ENCODE results near the gene COQ9.

DNA sequence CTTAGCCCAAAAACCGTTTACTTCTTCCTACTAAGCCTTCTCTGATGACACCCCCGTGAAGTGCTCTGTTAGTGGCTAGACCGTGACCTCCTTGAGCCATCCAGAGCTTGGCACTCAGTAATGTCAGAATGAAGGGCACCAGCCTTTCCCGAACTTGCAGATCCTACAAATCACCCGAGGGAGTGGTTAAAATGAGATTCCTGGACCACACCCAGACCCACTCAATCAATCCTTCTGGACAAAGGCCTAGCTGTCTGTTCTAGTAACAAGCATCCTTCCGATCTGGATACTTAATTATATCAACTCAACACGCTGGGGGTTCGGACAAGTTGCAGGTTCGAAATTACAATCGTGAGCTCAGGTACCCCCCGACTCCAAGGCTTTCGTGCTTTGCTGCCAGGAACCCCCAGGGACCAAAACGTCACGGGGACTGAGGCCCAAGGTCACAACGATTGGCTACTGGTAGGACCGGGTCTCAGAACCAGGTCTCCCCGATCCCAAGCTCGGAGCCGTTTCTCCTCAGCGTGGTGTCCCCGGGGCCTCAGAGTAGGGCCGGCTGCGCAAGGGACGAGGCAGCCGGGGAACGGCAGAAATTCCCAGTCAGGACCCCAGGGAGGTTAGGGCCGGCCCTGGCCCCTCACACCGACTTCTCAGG lies 621 bp upstream of the COQ9 start:
- TF ChIP-seq, protein P1, sequence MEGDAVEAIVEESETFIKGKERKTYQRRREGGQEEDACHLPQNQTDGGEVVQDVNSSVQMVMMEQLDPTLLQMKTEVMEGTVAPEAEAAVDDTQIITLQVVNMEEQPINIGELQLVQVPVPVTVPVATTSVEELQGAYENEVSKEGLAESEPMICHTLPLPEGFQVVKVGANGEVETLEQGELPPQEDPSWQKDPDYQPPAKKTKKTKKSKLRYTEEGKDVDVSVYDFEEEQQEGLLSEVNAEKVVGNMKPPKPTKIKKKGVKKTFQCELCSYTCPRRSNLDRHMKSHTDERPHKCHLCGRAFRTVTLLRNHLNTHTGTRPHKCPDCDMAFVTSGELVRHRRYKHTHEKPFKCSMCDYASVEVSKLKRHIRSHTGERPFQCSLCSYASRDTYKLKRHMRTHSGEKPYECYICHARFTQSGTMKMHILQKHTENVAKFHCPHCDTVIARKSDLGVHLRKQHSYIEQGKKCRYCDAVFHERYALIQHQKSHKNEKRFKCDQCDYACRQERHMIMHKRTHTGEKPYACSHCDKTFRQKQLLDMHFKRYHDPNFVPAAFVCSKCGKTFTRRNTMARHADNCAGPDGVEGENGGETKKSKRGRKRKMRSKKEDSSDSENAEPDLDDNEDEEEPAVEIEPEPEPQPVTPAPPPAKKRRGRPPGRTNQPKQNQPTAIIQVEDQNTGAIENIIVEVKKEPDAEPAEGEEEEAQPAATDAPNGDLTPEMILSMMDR (IDR thresholded peaks at IDR 0.05), result no peak
- no peak for TF ChIP-seq POLR2A (IDR thresholded peaks at IDR 0.05)

Data from thyroid gland (tissue), 4 donors.